PC-3 (cell line): ENCODE data around the gene GOLM1. TPM values are rescaled to one million over a fixed set of nuclear protein-coding genes. Genes with fewer than 3 reads are reported as not detected.

Source experiments
- ATAC-seq: fragments of 200-7000 bp; cut with Tn5 transposase; 2 replicates; pipeline ENCODE4 v1.9.1; 2020; ENCODE audit warnings: mild to moderate bottlenecking, moderate library complexity
- BruUV-seq: library from RNA; stranded (reverse); fragments of 400-500 nt; replicated peaks from 2 replicates; lab custom pipeline; 2021; lab: Mats Ljungman, UMichigan
- CTCF ChIA-PET: fragments of 300-600 bp; sonication (Branson Sonifier 250); formaldehyde crosslinking; loops from one replicate; lab custom pipeline; 2022; ENCODE audit warnings: antibody characterized with exemption; lab: Charles Lee
- POLR2A ChIA-PET: fragments of 300-600 bp; sonication (Branson Sonifier 250); formaldehyde crosslinking; loops from one replicate; lab custom pipeline; 2022; ENCODE audit warnings: antibody characterized with exemption; ENCODE audit not compliant: unreplicated experiment; lab: Charles Lee
- DNase-seq: peaks from one replicate; pipeline ENCODE4 v3.0.0-alpha.2; 2015
- H2AFZ ChIP-seq: fragments of 300-600 bp; sonication (generic); 2 replicates; pipeline ENCODE4 v1.6.0; 2016; ENCODE audit warnings: antibody characterized with exemption, low read length
- H3F3A ChIP-seq: fragments of 300-600 bp; sonication (generic); one replicate; pipeline ENCODE4 v1.6.0; 2017; ENCODE audit warnings: antibody characterized with exemption, low read length, control low read depth, mild to moderate bottlenecking; ENCODE audit not compliant: unreplicated experiment
- H3K27ac ChIP-seq: fragments of 300-600 bp; sonication (generic); 2 replicates; pipeline ENCODE4 v1.5.1; 2016; ENCODE audit warnings: mild to moderate bottlenecking, low read length
- H3K27me3 ChIP-seq: fragments of 300-600 bp; sonication (generic); 2 replicates; pipeline ENCODE4 v1.6.1; 2016; ENCODE audit warnings: low read length, mixed read lengths
- H3K36me3 ChIP-seq: fragments of 300-600 bp; sonication (generic); 2 replicates; pipeline ENCODE4 v1.6.1; 2016; ENCODE audit warnings: low read depth, mixed run types, low read length, mixed read lengths
- H3K4me1 ChIP-seq: fragments of 300-600 bp; sonication (generic); 2 replicates; pipeline ENCODE4 v1.5.1; 2016; ENCODE audit warnings: low read length; ENCODE audit not compliant: insufficient read depth
- H3K4me2 ChIP-seq: fragments of 300-600 bp; sonication (generic); 2 replicates; pipeline ENCODE4 v1.6.0; 2016; ENCODE audit warnings: low read length
- H3K4me3 ChIP-seq: fragments of 300-600 bp; sonication (generic); 2 replicates; pipeline ENCODE4 v1.5.1; 2016; ENCODE audit warnings: mild to moderate bottlenecking, low read length, mixed read lengths
- H3K79me2 ChIP-seq: fragments of 300-600 bp; sonication (generic); 2 replicates; pipeline ENCODE4 v1.6.1; 2017; ENCODE audit warnings: low read length, mixed read lengths
- H3K9ac ChIP-seq: fragments of 300-600 bp; sonication (generic); 2 replicates; pipeline ENCODE4 v1.6.0; 2016; ENCODE audit warnings: mild to moderate bottlenecking, low read length
- H3K9me2 ChIP-seq: fragments of 300-600 bp; sonication (generic); replicated peaks from 2 replicates; pipeline ENCODE4 v1.6.1; 2016; ENCODE audit warnings: mixed run types, low read length, mixed read lengths
- H3K9me3 ChIP-seq: fragments of 300-600 bp; sonication (generic); 2 replicates; pipeline ENCODE4 v1.6.1; 2016; ENCODE audit warnings: low read length, mixed read lengths
- H4K20me1 ChIP-seq: fragments of 300-600 bp; sonication (generic); 2 replicates; pipeline ENCODE4 v1.6.1; 2016; ENCODE audit warnings: low read length, mixed read lengths
- EZH2 ChIP-seq: fragments of 300-600 bp; sonication (generic); IDR thresholded peaks from one replicate; pipeline ENCODE4 v1.6.1; 2017; ENCODE audit warnings: antibody characterized with exemption, mild to moderate bottlenecking, low read length; ENCODE audit not compliant: unreplicated experiment
- EZH2phosphoT487 ChIP-seq: fragments of 300-600 bp; sonication (generic); IDR thresholded peaks from 2 replicates; pipeline ENCODE4 v1.6.1; 2018; ENCODE audit warnings: mild to moderate bottlenecking, antibody characterized with exemption, low read length, borderline replicate concordance
- intact Hi-C: fragments of 100-400 bp; cut with micrococcal nuclease; formaldehyde crosslinking; loops from 2 replicates; pipeline ENCODE4 v1.9.0; 2023
- total RNA-seq: library from RNA; depleted of rRNA; stranded (reverse); fragments of >200 nt; gene quantifications from 2 replicates; pipeline ENCODE4 v1.2.3, GENCODE V29; 2014
- TF ChIP-seq, protein P1 (sequence below): fragments of 300-600 bp; sonication (generic); conservative IDR thresholded peaks from 2 replicates; pipeline ENCODE4 v1.5.1; 2017; ENCODE audit warnings: antibody characterized with exemption, low read depth, mild to moderate bottlenecking, low read length

The GOLM1 gene
- total RNA-seq, 1 experiment from 2014 or later: 55.8 TPM

DNA sequence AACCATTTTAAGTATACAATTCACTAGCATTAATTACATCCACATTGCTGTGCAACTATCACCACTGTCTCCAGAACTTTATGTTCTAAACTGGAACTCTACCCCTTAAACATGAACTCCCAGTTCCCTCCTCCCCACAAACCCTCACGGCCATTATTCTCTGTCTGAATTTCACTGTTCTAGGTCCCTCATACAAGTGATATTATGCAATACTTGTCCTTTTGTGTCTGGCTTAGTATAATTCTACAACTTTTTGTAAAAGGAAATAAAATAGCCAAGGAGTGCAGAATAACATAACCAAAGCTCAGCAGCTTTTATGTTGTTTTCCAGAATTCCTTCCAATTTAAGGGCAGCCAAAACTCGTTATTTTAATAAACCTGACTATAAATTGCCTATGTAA is 105.2 kb downstream of the GOLM1 start:
- POLR2A ChIA-PET: no interaction called here
- TF ChIP-seq EZH2phosphoT487 (no peak), EZH2 (no peak)
- TF ChIP-seq, protein P1, sequence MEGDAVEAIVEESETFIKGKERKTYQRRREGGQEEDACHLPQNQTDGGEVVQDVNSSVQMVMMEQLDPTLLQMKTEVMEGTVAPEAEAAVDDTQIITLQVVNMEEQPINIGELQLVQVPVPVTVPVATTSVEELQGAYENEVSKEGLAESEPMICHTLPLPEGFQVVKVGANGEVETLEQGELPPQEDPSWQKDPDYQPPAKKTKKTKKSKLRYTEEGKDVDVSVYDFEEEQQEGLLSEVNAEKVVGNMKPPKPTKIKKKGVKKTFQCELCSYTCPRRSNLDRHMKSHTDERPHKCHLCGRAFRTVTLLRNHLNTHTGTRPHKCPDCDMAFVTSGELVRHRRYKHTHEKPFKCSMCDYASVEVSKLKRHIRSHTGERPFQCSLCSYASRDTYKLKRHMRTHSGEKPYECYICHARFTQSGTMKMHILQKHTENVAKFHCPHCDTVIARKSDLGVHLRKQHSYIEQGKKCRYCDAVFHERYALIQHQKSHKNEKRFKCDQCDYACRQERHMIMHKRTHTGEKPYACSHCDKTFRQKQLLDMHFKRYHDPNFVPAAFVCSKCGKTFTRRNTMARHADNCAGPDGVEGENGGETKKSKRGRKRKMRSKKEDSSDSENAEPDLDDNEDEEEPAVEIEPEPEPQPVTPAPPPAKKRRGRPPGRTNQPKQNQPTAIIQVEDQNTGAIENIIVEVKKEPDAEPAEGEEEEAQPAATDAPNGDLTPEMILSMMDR: no peak
- H3K4me1 ChIP-seq: no peaks in the 10 kb centered on the region

DNA sequence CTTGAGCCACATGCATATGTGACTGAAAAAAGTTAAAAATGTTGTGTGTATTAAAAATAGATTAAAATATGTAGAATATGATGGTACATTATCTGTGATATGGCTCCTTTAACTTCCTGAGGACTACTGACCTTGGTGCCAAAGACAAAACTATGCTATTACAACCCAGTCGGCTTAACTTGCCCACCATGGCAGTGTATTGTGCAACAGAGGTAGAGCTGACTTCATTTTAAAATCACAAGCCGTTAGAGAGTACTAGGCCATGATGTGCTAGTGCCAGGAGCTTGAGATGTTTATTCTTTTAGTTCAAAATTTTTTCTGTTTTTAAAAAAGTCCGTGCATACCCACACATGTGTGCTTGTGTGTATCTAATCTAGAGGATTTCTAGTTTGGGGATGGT is 112.1 kb downstream of the GOLM1 start:
- intact Hi-C loops: no loop called here
- ChIA-PET CTCF (no interaction called here), POLR2A (no interaction called here)
- H3K36me3 ChIP-seq: peaks cover 16% of the 10 kb centered on the region
- H3K9me3 ChIP-seq: no peaks in the 10 kb centered on the region
- ATAC-seq (no peak), DNase-seq (no peak)
- H3K4me2 ChIP-seq: no peak overlapping the region
- no peak overlapping the region for H2AFZ ChIP-seq
- no peaks in the 10 kb centered on the region for H3K9me2 ChIP-seq
- BruUV-seq: no TSS peak
- TF ChIP-seq EZH2phosphoT487 (no peak), EZH2 (no peak)
- TF ChIP-seq, protein P1: no peak
- no peaks in the 10 kb centered on the region for H3K27me3 ChIP-seq
- no peak overlapping the region for H3K4me3 ChIP-seq
- H3K79me2 ChIP-seq: no peaks in the 10 kb centered on the region
- H3F3A ChIP-seq: no peaks in the 10 kb centered on the region
- no peaks in the 10 kb centered on the region for H3K4me1 ChIP-seq
- H3K27ac ChIP-seq: no peak overlapping the region
- no peaks in the 10 kb centered on the region for H4K20me1 ChIP-seq
- H3K9ac ChIP-seq: no peak overlapping the region

More for the DNA sequence above, 105.2 kb downstream of the GOLM1 start:
- no peak for DNase-seq
- Histone ChIP-seq H3K4me3 (no peak overlapping the region), H3K27ac (no peak overlapping the region), H3K9me2 (no peaks in the 10 kb centered on the region), H2AFZ (no peak overlapping the region), H3K9ac (no peak overlapping the region), H3F3A (no peaks in the 10 kb centered on the region), H3K4me2 (no peak overlapping the region), H3K79me2 (no peaks in the 10 kb centered on the region), H3K9me3 (no peaks in the 10 kb centered on the region), H3K36me3 (peaks cover 4% of the 10 kb centered on the region; the same call in 1 of the 2 replicates), H3K27me3 (no peaks in the 10 kb centered on the region), H4K20me1 (no peaks in the 10 kb centered on the region)
- intact Hi-C loops: no loop called here
- ATAC-seq: no peak
- no TSS peak for BruUV-seq
- CTCF ChIA-PET: no interaction called here

DNA sequence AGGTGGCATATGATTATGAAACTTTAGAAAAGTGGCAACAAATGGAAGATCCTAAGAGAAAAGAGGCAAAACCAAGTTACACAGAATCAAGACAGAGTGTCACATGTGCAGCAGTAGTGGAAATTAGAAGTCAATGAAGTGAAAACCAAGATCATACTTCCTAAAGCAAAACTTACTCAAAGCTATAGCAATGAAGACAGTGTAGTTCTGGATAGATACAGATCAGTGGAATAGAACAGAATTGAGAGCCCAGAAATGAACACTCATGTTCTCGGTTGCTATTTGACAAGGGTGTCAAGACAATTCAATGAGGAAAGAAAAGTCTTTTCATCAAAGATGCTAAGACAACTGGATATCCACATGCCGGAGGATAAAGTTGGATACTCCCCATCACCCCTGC is 114.9 kb downstream of the GOLM1 start:
- no peaks in the 10 kb centered on the region for H3K4me1 ChIP-seq
- POLR2A ChIA-PET: no interaction called here
- no peak overlapping the region for H3K9ac ChIP-seq
- TF ChIP-seq EZH2: no peak
- TF ChIP-seq, protein P1: no peak
- TF ChIP-seq EZH2phosphoT487: no peak
- H4K20me1 ChIP-seq: no peaks in the 10 kb centered on the region
- CTCF ChIA-PET: no interaction called here
- ATAC-seq (no peak), DNase-seq (no peak)
- no peaks in the 10 kb centered on the region for H3K9me3 ChIP-seq
- no peak overlapping the region for H3K4me3 ChIP-seq
- H3K9me2 ChIP-seq: no peaks in the 10 kb centered on the region
- intact Hi-C loops: no loop called here
- no peaks in the 10 kb centered on the region for H3F3A ChIP-seq
- H3K27me3 ChIP-seq: no peaks in the 10 kb centered on the region
- peaks cover 21% of the 10 kb centered on the region for H3K36me3 ChIP-seq
- no peaks in the 10 kb centered on the region for H3K79me2 ChIP-seq
- no TSS peak for BruUV-seq
- no peak overlapping the region for H3K4me2 ChIP-seq
- no peak overlapping the region for H3K27ac ChIP-seq
- no peak overlapping the region for H2AFZ ChIP-seq
